Fibroblast of skin of back (primary cell): Measurements from ENCODE around the gene SLC22A12.

ENCODE experiments used
- DNase-seq: peaks from one replicate; pipeline ENCODE4 v3.0.0-alpha.2; 2013

SLC22A12 gene

GRCh38 chr11:64563966-64564365, 27.1 kb upstream of the SLC22A12 start:
- no peak for DNase-seq

GRCh38 chr11:64564419-64564818, 26.6 kb upstream of the SLC22A12 start:
- no peak for DNase-seq

- DNase-seq: no peak
These were observed 25.8 kb upstream of the SLC22A12 start for GRCh38 chr11:64564947-64565889.

GRCh38 chr11:64566042-64566914, 24.7 kb upstream of the SLC22A12 start:
- peak; percentile 67 for DNase-seq

GRCh38 chr11:64566915-64567891, 23.8 kb upstream of the SLC22A12 start:
- no peak for DNase-seq

- no peak for DNase-seq
These were observed 22.9 kb upstream of the SLC22A12 start for GRCh38 chr11:64568041-64568571.

GRCh38 chr11:64568584-64569140, 22.4 kb upstream of the SLC22A12 start:
- DNase-seq: no peak

- DNase-seq: no peak
These were observed 21.6 kb upstream of the SLC22A12 start for GRCh38 chr11:64569300-64569970.

GRCh38 chr11:64570341-64570740, 20.7 kb upstream of the SLC22A12 start:
- no peak for DNase-seq

- DNase-seq: no peak
These were observed 20.0 kb upstream of the SLC22A12 start for GRCh38 chr11:64571050-64571409.

- DNase-seq: no peak
These were observed 19.5 kb upstream of the SLC22A12 start for GRCh38 chr11:64571410-64572091.

GRCh38 chr11:64572143-64572542, 18.9 kb upstream of the SLC22A12 start:
- no peak for DNase-seq

GRCh38 chr11:64577202-64577601, 13.8 kb upstream of the SLC22A12 start:
- no peak for DNase-seq

- no peak for DNase-seq
These were observed 10.6 kb upstream of the SLC22A12 start for GRCh38 chr11:64580412-64580811.

GRCh38 chr11:64581057-64581523, 9.9 kb upstream of the SLC22A12 start:
- DNase-seq: no peak

- no peak for DNase-seq
These were observed 8.1 kb upstream of the SLC22A12 start for GRCh38 chr11:64582885-64583284.

GRCh38 chr11:64583296-64584262, 7.4 kb upstream of the SLC22A12 start:
- no peak for DNase-seq

GRCh38 chr11:64585150-64585549, 5.9 kb upstream of the SLC22A12 start:
- DNase-seq: no peak

- no peak for DNase-seq
These were observed 4.7 kb upstream of the SLC22A12 start for GRCh38 chr11:64586366-64586765.
